ENCODE results near the gene ZNF79. TPM values are rescaled to one million over a fixed set of nuclear protein-coding genes. Genes with fewer than 3 reads are reported as not detected.

ZNF79 gene
- 10 to 100 TPM in 1 of 2 donors, 1 to 10 TPM in 1; 8.3 to 10.3 TPM for total RNA-seq

- peak; percentile 92 to 94 for DNase-seq (ENCODE audit: low spot score in 2 of 2)
- peak; percentile 78 to 85 for ATAC-seq
- Mint-ChIP-seq H3K36me3 (peaks cover 25 to 33% of the 10 kb centered on the region in 2 donors), H3K9me3 (no peaks in the 10 kb centered on the region), H3K27ac (peak within 1 kb of the TSS; percentile 95 to 99)
These were observed at the start of gene ZNF79 for GRCh38 chr9:127423934-127424675. Gene ZNF79, plus strand, starts transcription at chr9:127424382. Its CDS starts 406 bp downstream, at chr9:127424788.

- peaks cover 4 to 7% of the 10 kb centered on the region in 2 donors for H3K36me3 Mint-ChIP-seq
- ATAC-seq (no peak), DNase-seq (ENCODE audit: low spot score in 2 of 2) (no peak)
- H3K27ac Mint-ChIP-seq = no peak overlapping the region
- H3K9me3 Mint-ChIP-seq = peaks cover 3 to 6% of the 10 kb centered on the region in 2 donors
These were observed 43.7 kb upstream of the ZNF79 start for GRCh38 chr9:127380479-127380878.

- no peak for ATAC-seq
- H3K27ac Mint-ChIP-seq = no peak overlapping the region
These were observed 41.6 kb upstream of the ZNF79 start for GRCh38 chr9:127382541-127382940.

GRCh38 chr9:127384016-127384730 is 40.0 kb upstream of the ZNF79 start:
- DNase-seq (ENCODE audit: low spot score in 2 of 2) (no peak), ATAC-seq (no peak)
- Mint-ChIP-seq H3K36me3 (peaks cover 4 to 7% of the 10 kb centered on the region in 2 donors), H3K27ac (no peak overlapping the region), H3K9me3 (peaks cover 3 to 6% of the 10 kb centered on the region in 2 donors)

More at GRCh38 chr9:127382541-127382940, 41.6 kb upstream of the ZNF79 start:
- no peak for DNase-seq (ENCODE audit: low spot score in 2 of 2)
- H3K9me3 Mint-ChIP-seq = peaks cover 3 to 6% of the 10 kb centered on the region in 2 donors
- H3K36me3 Mint-ChIP-seq = peaks cover 4 to 7% of the 10 kb centered on the region in 2 donors

- H3K27ac Mint-ChIP-seq = no peak overlapping the region
- H3K9me3 Mint-ChIP-seq = peaks cover 3 to 6% of the 10 kb centered on the region in 2 donors
- no peak for DNase-seq (ENCODE audit: low spot score in 2 of 2)
- H3K36me3 Mint-ChIP-seq = peaks cover 4 to 7% of the 10 kb centered on the region in 2 donors
- ATAC-seq = no peak
These were observed 39.3 kb upstream of the ZNF79 start for GRCh38 chr9:127384901-127385300.

- no peak for ATAC-seq
- H3K9me3 Mint-ChIP-seq = no peaks in the 10 kb centered on the region
- H3K36me3 Mint-ChIP-seq = no peaks in the 10 kb centered on the region
- H3K27ac Mint-ChIP-seq = no peak overlapping the region
- DNase-seq (ENCODE audit: low spot score in 2 of 2) = no peak
These were observed 37.9 kb upstream of the ZNF79 start for GRCh38 chr9:127386249-127386648.

- ATAC-seq = no peak
- no peaks in the 10 kb centered on the region for H3K9me3 Mint-ChIP-seq
- H3K27ac Mint-ChIP-seq = no peak overlapping the region
- no peaks in the 10 kb centered on the region for H3K36me3 Mint-ChIP-seq
- DNase-seq (ENCODE audit: low spot score in 2 of 2) = no peak
These were observed 37.2 kb upstream of the ZNF79 start for GRCh38 chr9:127386981-127387380.

GRCh38 chr9:127388037-127388855 is 35.9 kb upstream of the ZNF79 start:
- Mint-ChIP-seq H3K27ac (peak overlapping the region; percentile 84 to 91), H3K9me3 (no peaks in the 10 kb centered on the region), H3K36me3 (no peaks in the 10 kb centered on the region)
- DNase-seq (ENCODE audit: low spot score in 2 of 2) (peak; percentile 83 to 87), ATAC-seq (peak; percentile 99)

- Mint-ChIP-seq H3K27ac (peak overlapping the region; percentile 84 to 91), H3K9me3 (no peaks in the 10 kb centered on the region), H3K36me3 (no peaks in the 10 kb centered on the region)
- no peak for DNase-seq (ENCODE audit: low spot score in 2 of 2)
- peak in 1 of 2 donors; percentile 4 for ATAC-seq
These were observed 35.3 kb upstream of the ZNF79 start for GRCh38 chr9:127388856-127389238.

GRCh38 chr9:127389381-127390247 is 34.6 kb upstream of the ZNF79 start:
- Mint-ChIP-seq H3K9me3 (no peaks in the 10 kb centered on the region), H3K27ac (peak overlapping the region in 1 of 2 donors; percentile 84), H3K36me3 (no peaks in the 10 kb centered on the region)
- DNase-seq (ENCODE audit: low spot score in 2 of 2) (no peak), ATAC-seq (no peak)

- Mint-ChIP-seq H3K27ac (no peak overlapping the region), H3K36me3 (no peaks in the 10 kb centered on the region), H3K9me3 (no peaks in the 10 kb centered on the region)
- DNase-seq (ENCODE audit: low spot score in 2 of 2) (no peak), ATAC-seq (no peak)
These were observed 34.0 kb upstream of the ZNF79 start for GRCh38 chr9:127390248-127390545.

GRCh38 chr9:127390563-127390962 is 33.6 kb upstream of the ZNF79 start:
- H3K9me3 Mint-ChIP-seq = no peaks in the 10 kb centered on the region
- DNase-seq (ENCODE audit: low spot score in 2 of 2) = no peak
- no peaks in the 10 kb centered on the region for H3K36me3 Mint-ChIP-seq
- H3K27ac Mint-ChIP-seq = no peak overlapping the region
- ATAC-seq = no peak

GRCh38 chr9:127392166-127392565 is 32.0 kb upstream of the ZNF79 start:
- Mint-ChIP-seq H3K36me3 (no peaks in the 10 kb centered on the region), H3K9me3 (no peaks in the 10 kb centered on the region), H3K27ac (no peak overlapping the region)
- DNase-seq (ENCODE audit: low spot score in 2 of 2) = no peak
- ATAC-seq = no peak

- H3K9me3 Mint-ChIP-seq = no peaks in the 10 kb centered on the region
- DNase-seq (ENCODE audit: low spot score in 2 of 2) (no peak), ATAC-seq (no peak)
- no peak overlapping the region for H3K27ac Mint-ChIP-seq
- H3K36me3 Mint-ChIP-seq = peaks cover 0 to under 1% of the 10 kb centered on the region in 2 donors
These were observed 31.2 kb upstream of the ZNF79 start for GRCh38 chr9:127392976-127393375.

GRCh38 chr9:127393645-127394044 is 30.5 kb upstream of the ZNF79 start:
- H3K27ac Mint-ChIP-seq = no peak overlapping the region
- no peak for ATAC-seq
- H3K36me3 Mint-ChIP-seq = peaks cover 0 to 7% of the 10 kb centered on the region in 2 donors
- DNase-seq (ENCODE audit: low spot score in 2 of 2) = no peak
- no peaks in the 10 kb centered on the region for H3K9me3 Mint-ChIP-seq

All from activated naive CD4-positive, alpha-beta T cell treated with anti-CD3 and anti-CD28 coated beads, Interleukin-2, amount 50 U/mL, for 72 hours (primary cell).